ENCODE results near the gene CACNA1S.

- TF ChIP-seq CTCF (IDR thresholded peaks at IDR 0.05): no peak
- TF ChIP-seq POLR2A (IDR thresholded peaks at IDR 0.05): no peak
These were observed 45.2 kb downstream of the CACNA1S start for GRCh38 chr1:201066986-201067385.
